Stimulated activated CD4-positive, alpha-beta T cell treated with anti-CD3 and anti-CD28 coated beads, Interleukin-4, amount 100 ng/mL, for 4 hours (primary cell): ENCODE results near the gene PLAAT5.
"Not testable (repeated sequence)": the region's sequence is repeated elsewhere in the genome, so short reads cannot be mapped to it uniquely, and the experiment has no call there.

Experiments used
- DNase-seq, 2 experiments: peaks; one replicate each; pipeline ENCODE4 v3.0.0-alpha.2; 2020

PLAAT5 gene

DNA sequence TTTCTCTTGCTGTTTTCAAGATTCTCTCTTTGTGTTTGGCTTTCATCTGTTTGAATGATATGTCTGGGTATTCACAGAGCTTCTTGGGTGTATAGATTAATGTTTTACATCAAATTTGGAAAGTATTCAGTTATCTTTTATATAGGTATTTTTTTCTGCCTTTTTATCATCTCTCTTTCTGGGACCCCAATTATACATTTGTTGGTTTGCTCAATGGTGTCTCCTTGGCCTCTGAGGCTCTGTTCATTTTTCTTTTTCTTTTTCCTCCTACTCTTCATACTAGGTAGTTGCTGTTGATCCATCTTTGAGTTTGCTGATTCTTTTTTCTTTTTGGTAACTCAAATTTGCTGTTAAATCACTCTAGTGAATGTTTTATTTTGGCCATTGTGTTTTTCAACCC is 14.3 kb downstream of the PLAAT5 start:
- no peak for DNase-seq

- DNase-seq = no peak
Measured at GRCh38 chr11:63472372-63472771, 18.6 kb downstream of the PLAAT5 start.

DNA sequence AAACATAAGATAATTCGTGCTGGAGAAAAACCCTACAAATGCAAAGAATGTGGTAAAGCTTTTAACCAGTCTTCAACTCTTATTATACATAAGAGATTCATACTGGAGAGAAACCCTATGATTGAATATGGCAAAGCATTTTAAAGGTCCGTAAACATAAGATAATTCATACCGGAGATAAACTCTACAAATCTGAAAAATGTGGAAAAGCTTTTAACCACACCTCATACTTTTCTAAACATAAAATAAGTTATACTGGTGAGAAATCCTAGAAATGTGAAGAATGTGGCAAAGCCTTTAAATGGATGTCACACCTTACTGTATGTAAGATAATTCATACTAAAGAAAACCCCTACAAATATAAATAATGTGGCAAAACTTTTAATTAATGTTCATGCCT is 20.7 kb downstream of the PLAAT5 start:
- DNase-seq = no peak

DNA sequence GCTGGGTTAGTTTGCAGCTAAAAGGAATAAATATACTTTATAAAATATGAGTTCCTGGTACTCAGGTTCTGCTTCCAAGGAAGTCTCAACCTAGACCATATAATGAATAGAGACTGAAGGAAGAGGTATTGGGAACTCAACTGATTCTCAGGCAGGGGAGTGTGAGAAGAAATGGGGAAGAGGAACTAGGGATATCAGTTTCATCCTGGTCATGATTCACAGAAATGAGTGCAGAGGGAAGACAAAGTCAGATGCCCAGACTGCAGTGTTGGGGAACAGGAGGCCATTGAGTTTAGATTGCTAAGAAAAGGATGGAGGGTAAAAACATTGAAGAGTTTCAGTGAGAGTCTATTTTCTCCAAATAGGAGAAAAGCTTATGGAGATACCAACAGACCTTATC is 28.8 kb downstream of the PLAAT5 start:
- no peak for DNase-seq

- DNase-seq = no peak
Measured at GRCh38 chr11:63459586-63459985, 31.4 kb downstream of the PLAAT5 start.

DNA sequence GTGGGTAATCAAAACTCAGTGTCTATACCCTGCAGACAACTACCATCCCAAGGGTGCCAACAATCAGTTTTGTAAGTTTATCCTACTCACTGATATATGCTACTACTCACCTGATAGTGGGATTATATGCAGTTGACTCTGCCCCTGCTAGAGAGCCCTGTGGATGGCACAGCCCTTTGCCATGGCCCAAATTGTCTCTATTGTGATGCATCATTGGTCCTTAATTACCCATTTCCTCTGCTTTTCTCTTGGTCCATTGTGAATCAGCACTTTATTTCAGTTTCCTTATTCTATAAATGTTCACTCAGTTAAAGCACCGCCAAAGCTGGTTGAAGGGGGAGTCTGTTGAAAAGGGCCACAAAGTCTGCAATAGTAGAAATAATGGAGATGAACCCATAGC is 42.3 kb downstream of the PLAAT5 start:
- no peak for DNase-seq

DNA sequence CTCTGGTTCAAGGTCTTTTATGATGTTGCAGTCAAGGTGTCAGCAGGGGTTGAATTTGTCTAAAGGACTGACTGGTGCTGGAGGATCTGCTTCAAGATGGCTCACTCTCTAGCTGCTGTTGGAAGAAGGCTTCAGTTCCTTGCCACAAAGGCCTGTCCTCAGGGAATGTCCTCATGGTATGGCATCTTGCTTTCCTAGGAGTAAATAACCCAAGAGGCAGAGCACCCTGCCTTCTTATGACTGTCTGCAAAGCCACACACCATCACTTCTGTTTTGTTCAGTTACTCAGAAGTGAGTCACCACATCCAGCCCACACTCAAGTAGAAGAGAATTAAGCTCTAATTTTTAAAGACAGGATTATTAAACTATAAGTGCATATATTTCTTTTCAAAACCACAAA is 45.2 kb downstream of the PLAAT5 start:
- DNase-seq = no peak

DNA sequence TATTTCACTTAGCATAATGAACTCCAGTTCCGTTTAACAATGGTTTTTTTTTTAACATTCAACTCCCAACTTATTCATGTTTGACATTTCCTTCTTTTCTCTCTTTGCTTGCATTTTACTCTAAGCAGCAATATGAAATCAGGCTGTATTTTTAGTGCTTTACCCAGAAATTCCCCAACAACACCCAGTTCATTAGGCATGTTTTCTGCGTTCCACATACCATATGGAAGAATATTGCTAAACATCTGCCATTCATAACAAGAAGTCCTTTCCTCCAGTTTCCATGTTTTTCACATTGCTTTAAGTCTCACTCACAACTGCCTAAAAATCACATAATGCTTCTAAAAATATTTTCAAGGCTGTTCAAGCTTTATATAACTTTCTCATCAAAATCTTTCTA is 45.8 kb downstream of the PLAAT5 start:
- DNase-seq = no peak

DNA sequence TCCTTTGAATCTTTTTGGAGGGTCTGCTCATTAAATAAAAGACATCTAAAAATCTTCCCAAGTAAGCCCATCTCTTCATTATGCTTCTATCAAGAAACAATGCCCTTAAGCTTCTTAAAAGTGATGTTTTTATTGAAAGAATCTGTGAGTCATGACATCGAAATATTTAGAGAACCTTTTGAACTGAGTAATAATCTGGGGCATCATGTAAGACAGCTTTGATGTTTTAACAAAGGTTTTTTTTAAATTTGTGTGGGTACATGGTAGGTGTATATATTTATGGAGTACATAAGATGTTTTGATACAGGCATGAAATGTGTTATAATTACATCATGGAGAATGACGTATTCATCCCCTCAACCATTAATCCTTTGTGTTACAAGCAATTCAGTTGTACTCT is 46.8 kb downstream of the PLAAT5 start:
- DNase-seq = no peak

DNA sequence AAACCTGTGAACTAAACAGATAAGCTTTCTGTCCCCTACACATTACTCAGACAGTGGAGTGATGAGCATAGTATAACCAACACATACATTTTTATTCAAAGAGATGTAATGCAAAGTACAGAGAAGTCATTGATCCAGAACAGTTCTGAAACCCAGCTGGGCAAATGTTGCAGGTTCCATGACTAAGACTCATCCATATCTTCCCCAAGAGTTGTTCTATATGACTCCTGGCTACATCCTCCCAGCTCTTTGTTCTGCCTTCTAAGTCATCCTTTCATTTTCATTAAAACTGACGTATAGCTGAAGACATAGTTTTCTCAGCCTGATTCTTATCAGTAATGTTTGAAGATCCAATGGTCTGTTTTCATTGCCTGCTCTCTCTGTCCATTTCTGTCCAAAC is 47.3 kb downstream of the PLAAT5 start:
- no peak for DNase-seq

- not testable (repeated sequence) for DNase-seq
Measured at GRCh38 chr11:63435831-63436230, 55.1 kb downstream of the PLAAT5 start.

DNA sequence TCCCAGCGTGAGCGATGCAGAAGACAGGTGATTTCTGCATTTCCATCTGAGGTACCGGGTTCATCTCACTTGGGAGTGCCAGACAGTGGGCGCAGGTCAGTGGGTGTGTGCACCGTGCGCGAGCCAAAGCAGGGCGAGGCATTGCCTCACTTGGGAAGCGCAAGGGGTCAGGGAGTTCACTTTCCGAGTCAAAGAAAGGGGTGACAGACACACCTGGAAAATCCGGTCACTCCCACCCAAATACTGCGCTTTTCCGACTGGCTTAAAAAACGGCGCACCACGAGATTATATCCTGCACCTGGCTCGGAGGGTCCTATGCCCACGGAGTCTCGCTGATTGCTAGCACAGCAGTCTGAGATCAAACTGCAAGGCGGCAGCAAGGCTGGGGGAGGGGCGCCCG is 55.6 kb downstream of the PLAAT5 start:
- not testable (repeated sequence) for DNase-seq

- not testable (repeated sequence) for DNase-seq
Measured at GRCh38 chr11:63430731-63431130, 60.2 kb downstream of the PLAAT5 start.

- no peak for DNase-seq
Measured at GRCh38 chr11:63427971-63428508, 62.9 kb downstream of the PLAAT5 start.

GRCh38 chr11:63417174-63417852 is 73.7 kb downstream of the PLAAT5 start:
- DNase-seq = no peak
